ES-I3 (cell line): ENCODE results near the gene ERG.

Source experiments
- H3K36me3 ChIP-seq: 2 replicates; pipeline ENCODE4 v1.6.1; 2013; ENCODE audit warnings: mild to moderate bottlenecking, low read length, control low read depth, moderate library complexity; ENCODE audit not compliant: insufficient read depth
- H3K4me1 ChIP-seq: 2 replicates; pipeline ENCODE4 v1.6.1; 2013; ENCODE audit warnings: mild to moderate bottlenecking, control low read depth, low read length; ENCODE audit not compliant: insufficient read depth
- H3K9ac ChIP-seq: 2 replicates; pipeline ENCODE4 v1.6.1; 2013; ENCODE audit warnings: low read depth, mild to moderate bottlenecking, low read length, moderate library complexity
- H3K9me3 ChIP-seq: 2 replicates; pipeline ENCODE4 v1.6.1; 2013; ENCODE audit warnings: mild to moderate bottlenecking, low read length, moderate library complexity; ENCODE audit not compliant: control insufficient read depth, insufficient read depth

The ERG gene

DNA sequence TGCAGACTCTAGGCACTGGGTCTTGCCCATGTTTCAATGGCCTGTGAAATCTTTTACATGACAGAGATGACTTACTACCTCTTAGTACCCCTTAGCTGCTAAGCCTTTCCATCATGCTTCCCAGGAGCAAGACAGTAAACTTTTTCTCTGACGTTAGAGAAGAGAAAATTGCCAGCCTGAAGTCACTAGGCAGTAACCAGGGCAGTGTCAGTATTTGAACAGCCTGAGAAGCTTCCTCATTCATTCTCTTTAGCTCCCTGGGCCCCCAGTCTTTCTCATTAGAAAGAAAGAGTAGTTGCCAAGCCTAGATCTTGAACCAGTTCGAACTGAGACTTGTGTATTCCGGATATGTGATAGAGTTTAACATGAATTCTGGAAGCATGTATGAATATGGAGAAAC lies 99.2 kb downstream of the ERG start:
- no peaks in the 10 kb centered on the region for H3K36me3 ChIP-seq
- H3K9ac ChIP-seq: no peak overlapping the region
- no peaks in the 10 kb centered on the region for H3K4me1 ChIP-seq
- H3K9me3 ChIP-seq: no peaks in the 10 kb centered on the region

- Histone ChIP-seq H3K9ac (no peak overlapping the region), H3K9me3 (no peaks in the 10 kb centered on the region), H3K36me3 (no peaks in the 10 kb centered on the region), H3K4me1 (peaks cover 3% of the 10 kb centered on the region; the same call in 1 of the 2 replicates)
These were observed 102.0 kb downstream of the ERG start for GRCh38 chr21:38396325-38396724.

- Histone ChIP-seq H3K4me1 (peaks cover 6% of the 10 kb centered on the region; the same call in 1 of the 2 replicates), H3K9me3 (no peaks in the 10 kb centered on the region), H3K9ac (no peak overlapping the region), H3K36me3 (no peaks in the 10 kb centered on the region)
These were observed 102.7 kb downstream of the ERG start for GRCh38 chr21:38395581-38395980.

DNA sequence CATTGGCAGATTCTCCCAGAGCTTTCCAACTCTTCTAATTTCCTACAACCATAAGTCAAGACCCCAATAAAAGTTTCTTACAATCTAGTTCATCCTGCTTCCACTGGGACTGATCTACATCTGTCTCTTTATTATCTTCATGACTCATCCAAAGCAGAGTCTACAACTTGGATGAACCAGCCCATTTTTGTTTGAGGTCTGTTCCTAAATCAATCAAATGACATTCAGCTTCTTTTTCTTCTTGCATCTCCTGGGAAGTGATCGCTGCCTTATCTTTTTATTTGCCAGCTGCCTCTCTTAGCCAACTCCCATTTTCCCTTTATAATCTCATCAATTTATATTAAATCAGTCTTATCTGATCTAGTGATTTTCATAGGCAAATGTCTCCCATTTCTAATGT lies 105.6 kb downstream of the ERG start:
- peaks cover 6% of the 10 kb centered on the region; the same call in 1 of the 2 replicates for H3K4me1 ChIP-seq
- H3K36me3 ChIP-seq: no peaks in the 10 kb centered on the region

DNA sequence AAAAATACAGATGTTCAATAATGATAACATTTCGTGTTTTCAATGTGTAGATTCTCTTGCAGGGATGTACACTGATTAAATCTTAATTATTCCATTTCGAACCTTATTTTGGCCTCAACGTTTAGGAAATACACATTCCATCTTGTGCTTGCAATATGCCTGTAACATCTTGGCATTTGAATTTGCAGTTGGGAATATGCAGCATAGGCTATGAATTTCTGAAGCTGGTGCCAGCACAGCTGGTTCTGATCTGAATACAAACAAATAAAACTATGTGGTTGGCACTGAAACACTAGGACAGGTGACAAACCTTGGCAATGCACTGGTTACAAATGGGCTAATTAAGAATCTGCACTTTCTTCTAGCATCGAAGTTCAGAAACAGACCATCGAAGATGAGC lies 108.4 kb downstream of the ERG start:
- Histone ChIP-seq H3K4me1 (peaks cover 6% of the 10 kb centered on the region; the same call in 1 of the 2 replicates), H3K9me3 (no peaks in the 10 kb centered on the region), H3K36me3 (no peaks in the 10 kb centered on the region), H3K9ac (no peak overlapping the region)

More for the DNA sequence above, 105.6 kb downstream of the ERG start:
- Histone ChIP-seq H3K9me3 (no peaks in the 10 kb centered on the region), H3K9ac (no peak overlapping the region)

GRCh38 chr21:38389354-38389676 lies 109.0 kb downstream of the ERG start:
- H3K4me1 ChIP-seq: peaks cover 6% of the 10 kb centered on the region; the same call in 1 of the 2 replicates
- H3K9ac ChIP-seq: no peak overlapping the region
- H3K9me3 ChIP-seq: no peaks in the 10 kb centered on the region
- H3K36me3 ChIP-seq: no peaks in the 10 kb centered on the region

DNA sequence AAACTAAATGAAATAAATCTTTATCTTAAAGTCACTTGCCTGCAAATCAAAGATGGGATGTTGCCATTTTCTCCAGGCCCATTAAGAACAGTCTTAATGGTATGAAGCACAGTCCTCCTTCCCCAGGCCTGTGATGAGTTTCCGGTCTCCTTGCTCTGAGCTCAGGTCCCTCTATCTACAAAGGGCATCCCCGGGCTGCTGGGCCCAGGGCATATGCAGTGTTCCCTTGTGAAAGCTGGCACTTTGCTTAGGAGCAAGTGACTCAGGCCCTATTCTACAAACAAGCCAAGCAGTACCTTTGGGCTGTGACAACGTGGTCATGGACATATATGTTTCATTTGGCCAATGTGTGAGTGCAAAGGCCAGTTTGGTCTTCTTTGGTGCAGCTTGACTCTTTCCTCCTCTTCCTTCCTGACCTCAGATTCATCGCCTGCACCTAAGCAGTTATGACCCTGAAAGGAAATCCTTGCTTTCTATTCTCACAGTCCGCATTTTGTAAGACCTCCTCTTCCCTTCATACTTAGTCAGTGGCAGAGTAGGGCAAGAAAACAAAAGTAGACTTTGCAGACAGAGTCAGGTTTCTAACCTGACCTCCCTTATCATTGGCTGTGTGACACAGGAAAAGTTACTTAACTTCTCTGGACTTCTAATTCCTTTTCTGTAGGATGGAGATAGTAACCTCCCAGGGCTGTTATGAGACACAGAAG lies 109.5 kb downstream of the ERG start:
- H3K9me3 ChIP-seq: no peaks in the 10 kb centered on the region
- H3K4me1 ChIP-seq: peaks cover 6% of the 10 kb centered on the region; the same call in 1 of the 2 replicates
- H3K36me3 ChIP-seq: no peaks in the 10 kb centered on the region
- no peak overlapping the region for H3K9ac ChIP-seq

GRCh38 chr21:38388203-38388602 lies 110.1 kb downstream of the ERG start:
- H3K4me1 ChIP-seq: peaks cover 6% of the 10 kb centered on the region; the same call in 1 of the 2 replicates
- no peaks in the 10 kb centered on the region for H3K9me3 ChIP-seq
- no peaks in the 10 kb centered on the region for H3K36me3 ChIP-seq
- H3K9ac ChIP-seq: no peak overlapping the region

- Histone ChIP-seq H3K9me3 (no peaks in the 10 kb centered on the region), H3K36me3 (no peaks in the 10 kb centered on the region), H3K9ac (no peak overlapping the region), H3K4me1 (peaks cover 6% of the 10 kb centered on the region; the same call in 1 of the 2 replicates)
These were observed 111.3 kb downstream of the ERG start for GRCh38 chr21:38386967-38387366.

GRCh38 chr21:38385427-38386175 lies 112.7 kb downstream of the ERG start:
- Histone ChIP-seq H3K9ac (no peak overlapping the region), H3K36me3 (no peaks in the 10 kb centered on the region), H3K4me1 (no peaks in the 10 kb centered on the region), H3K9me3 (no peaks in the 10 kb centered on the region)

DNA sequence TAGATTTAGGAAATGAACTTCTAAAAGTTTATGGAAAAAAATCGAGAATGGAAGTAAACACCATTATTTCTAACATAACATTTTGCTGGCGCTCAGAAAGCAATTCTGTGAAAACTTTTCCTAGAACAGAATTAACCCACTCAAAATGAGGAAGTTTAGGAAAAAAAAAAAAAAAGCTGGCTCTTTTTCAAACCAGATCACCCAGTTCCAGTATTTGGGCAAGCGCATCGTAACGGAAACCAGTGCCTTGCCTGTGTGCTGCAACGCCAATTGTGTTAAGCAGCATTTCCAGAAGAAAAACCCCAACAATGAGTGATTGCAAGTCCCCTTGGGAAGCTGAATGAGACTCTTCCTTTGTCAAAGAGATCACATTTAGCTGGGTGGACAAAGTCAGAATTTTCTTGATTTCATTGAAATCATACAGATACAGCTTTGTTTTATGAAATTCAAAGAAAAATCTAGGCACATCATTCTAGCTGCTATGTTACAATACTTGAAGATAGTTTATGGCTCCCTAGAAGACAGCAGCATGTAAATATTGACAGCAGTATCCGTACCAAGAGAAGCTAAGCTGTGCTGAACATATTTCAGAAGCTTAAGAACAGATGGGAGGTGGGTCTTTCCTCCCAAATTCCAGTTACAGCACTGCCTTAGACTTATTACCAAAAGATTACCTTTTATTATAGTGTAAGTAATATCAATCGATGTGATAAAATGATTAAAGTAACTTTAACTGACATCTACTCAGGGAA lies 113.4 kb downstream of the ERG start:
- Histone ChIP-seq H3K9me3 (no peaks in the 10 kb centered on the region), H3K36me3 (no peaks in the 10 kb centered on the region), H3K4me1 (no peaks in the 10 kb centered on the region), H3K9ac (no peak overlapping the region)

DNA sequence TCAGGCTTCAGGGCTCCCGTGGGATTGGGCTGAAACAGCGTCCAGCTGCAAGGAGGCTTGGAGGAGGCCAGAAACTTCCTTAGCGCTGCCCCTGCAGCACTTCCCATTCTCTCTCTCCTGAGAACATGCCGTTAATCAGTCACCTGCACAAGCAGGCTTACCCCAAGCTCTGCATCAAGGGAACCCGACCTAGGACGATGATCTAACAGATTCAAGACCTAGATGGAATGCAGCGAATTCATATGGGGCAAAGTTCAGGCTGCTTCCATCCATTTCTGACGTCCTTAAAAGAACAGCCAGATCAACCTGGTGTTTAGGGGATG lies 114.1 kb downstream of the ERG start:
- no peaks in the 10 kb centered on the region for H3K9me3 ChIP-seq
- no peaks in the 10 kb centered on the region for H3K36me3 ChIP-seq
- no peaks in the 10 kb centered on the region for H3K4me1 ChIP-seq
- H3K9ac ChIP-seq: no peak overlapping the region

- H3K4me1 ChIP-seq: no peaks in the 10 kb centered on the region
- H3K36me3 ChIP-seq: no peaks in the 10 kb centered on the region
- H3K9ac ChIP-seq: no peak overlapping the region
- no peaks in the 10 kb centered on the region for H3K9me3 ChIP-seq
These were observed 114.7 kb downstream of the ERG start for GRCh38 chr21:38383411-38384237.

DNA sequence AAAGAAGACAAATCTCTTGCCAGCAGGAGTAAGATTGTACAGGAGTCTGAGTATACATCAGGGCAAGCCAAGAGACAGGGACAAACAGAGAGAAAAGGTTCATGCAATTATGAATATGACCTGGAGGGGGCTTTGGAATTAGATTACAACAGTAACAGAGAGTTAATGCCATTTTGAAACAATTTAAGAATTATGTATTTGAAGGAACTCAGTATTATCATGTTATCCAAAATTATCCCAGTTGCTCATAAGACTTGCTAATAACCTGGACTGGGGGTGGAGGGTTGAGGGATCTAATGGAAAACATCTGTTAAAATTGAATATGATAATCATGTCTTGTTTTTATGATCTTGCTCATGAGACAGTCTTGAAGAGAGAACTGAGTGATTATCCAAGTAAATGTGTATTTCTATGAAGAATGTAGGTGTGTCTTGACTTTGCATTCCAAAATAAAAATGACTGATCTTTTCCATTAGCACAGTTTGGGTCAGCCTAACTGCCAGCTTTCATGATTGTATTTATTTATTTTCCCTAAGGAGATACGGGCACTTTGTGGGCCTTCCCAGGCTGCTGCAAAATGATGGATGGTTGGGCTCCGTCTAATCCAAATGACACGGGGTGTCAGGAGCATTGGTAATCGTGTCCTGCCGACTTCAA lies 117.7 kb downstream of the ERG start:
- Histone ChIP-seq H3K9me3 (no peaks in the 10 kb centered on the region), H3K9ac (no peak overlapping the region), H3K4me1 (no peaks in the 10 kb centered on the region), H3K36me3 (no peaks in the 10 kb centered on the region)
